Endodermal cell (in vitro differentiated cells): Measurements from ENCODE around the gene DGKD. TPM values are rescaled to one million over a fixed set of nuclear protein-coding genes. Genes with fewer than 3 reads are reported as not detected.

Experiments used
- DNase-seq: peaks from one replicate; pipeline ENCODE4 v3.0.0-alpha.2; 2017
- H3K27ac ChIP-seq: 2 replicates; pipeline ENCODE4 v1.5.1; 2013; ENCODE audit warnings: mild to moderate bottlenecking, low read depth, low read length, moderate library complexity
- H3K27me3 ChIP-seq: 2 replicates; pipeline ENCODE4 v1.6.1; 2013; ENCODE audit warnings: mild to moderate bottlenecking, low read length, moderate library complexity; ENCODE audit not compliant: insufficient read depth, control insufficient read depth, poor library complexity, severe bottlenecking
- H3K36me3 ChIP-seq: 2 replicates; pipeline ENCODE4 v1.7.0; 2013; ENCODE audit warnings: mild to moderate bottlenecking, low read length, moderate library complexity; ENCODE audit not compliant: control insufficient read depth, insufficient read depth
- H3K4me1 ChIP-seq: one replicate; pipeline ENCODE4 v1.7.0; 2013; ENCODE audit warnings: low read length; ENCODE audit not compliant: control insufficient read depth, insufficient read depth
- H3K4me3 ChIP-seq: 2 replicates; pipeline ENCODE4 v1.5.1; 2013; ENCODE audit warnings: mild to moderate bottlenecking, low read length, moderate library complexity
- H3K9ac ChIP-seq: 2 replicates; pipeline ENCODE4 v1.6.1; 2013; ENCODE audit warnings: mild to moderate bottlenecking, low read length, moderate library complexity; ENCODE audit not compliant: poor library complexity, severe bottlenecking; ENCODE audit errors: extremely low read depth
- H3K9me3 ChIP-seq: 2 replicates; pipeline ENCODE4 v1.6.1; 2013; ENCODE audit warnings: mild to moderate bottlenecking, low read length, moderate library complexity; ENCODE audit not compliant: control insufficient read depth
- H3K27ac Mint-ChIP-seq: 2 replicates; pipeline ENCODE4 v1.8.0; 2020; ENCODE audit warnings: mixed read lengths
- H3K27me3 Mint-ChIP-seq: 2 replicates; pipeline ENCODE4 v1.8.0; 2021; ENCODE audit warnings: mild to moderate bottlenecking, mixed read lengths; ENCODE audit not compliant: insufficient read depth
- H3K36me3 Mint-ChIP-seq: 2 replicates; pipeline ENCODE4 v1.8.0; 2020; ENCODE audit warnings: low read depth, mixed read lengths
- H3K4me1 Mint-ChIP-seq: 2 replicates; pipeline ENCODE4 v1.8.0; 2020; ENCODE audit warnings: mixed read lengths
- H3K4me3 Mint-ChIP-seq: 2 replicates; pipeline ENCODE4 v1.8.0; 2020; ENCODE audit warnings: mild to moderate bottlenecking, moderate library complexity, mixed read lengths
- H3K9me3 Mint-ChIP-seq: 2 replicates; pipeline ENCODE4 v1.8.0; 2020; ENCODE audit warnings: mild to moderate bottlenecking, mixed read lengths
- WGBS, 2 experiments: methylation state at CpG; one replicate each; pipeline versions ENCODE4 v1.1.5 to v1.1.7; 2013; ENCODE audit warnings: missing lambda C conversion rate in 2 of 2, mixed read lengths in 1 of 2; ENCODE audit not compliant: insufficient coverage in 1 of 2, insufficient read length in 1 of 2; 5-methylcytosine and 5-hydroxymethylcytosine counted together
- total RNA-seq, 2 donors: library from RNA; stranded (reverse); fragmentation: NEBNext Ultra II Directional in 1 of 2; extraction: Animal tissue kit (Norgen Biotek cat#: 25700) in 1 of 2; gene quantifications; 2 replicates in 1 of 2; 3 replicates in 1 of 2; pipeline ENCODE4 v1.2.1, GENCODE V29; 2021
- TF ChIP-seq, protein P1 (sequence below): fragments of 200-600 bp; sonication (generic); conservative IDR thresholded peaks from 2 replicates; pipeline ENCODE4 v1.5.0; 2021; ENCODE audit warnings: antibody characterized with exemption, mild to moderate bottlenecking

Gene DGKD
- total RNA-seq, 2 donors from 2014 or later: 39.2 to 46.9 TPM

DNA sequence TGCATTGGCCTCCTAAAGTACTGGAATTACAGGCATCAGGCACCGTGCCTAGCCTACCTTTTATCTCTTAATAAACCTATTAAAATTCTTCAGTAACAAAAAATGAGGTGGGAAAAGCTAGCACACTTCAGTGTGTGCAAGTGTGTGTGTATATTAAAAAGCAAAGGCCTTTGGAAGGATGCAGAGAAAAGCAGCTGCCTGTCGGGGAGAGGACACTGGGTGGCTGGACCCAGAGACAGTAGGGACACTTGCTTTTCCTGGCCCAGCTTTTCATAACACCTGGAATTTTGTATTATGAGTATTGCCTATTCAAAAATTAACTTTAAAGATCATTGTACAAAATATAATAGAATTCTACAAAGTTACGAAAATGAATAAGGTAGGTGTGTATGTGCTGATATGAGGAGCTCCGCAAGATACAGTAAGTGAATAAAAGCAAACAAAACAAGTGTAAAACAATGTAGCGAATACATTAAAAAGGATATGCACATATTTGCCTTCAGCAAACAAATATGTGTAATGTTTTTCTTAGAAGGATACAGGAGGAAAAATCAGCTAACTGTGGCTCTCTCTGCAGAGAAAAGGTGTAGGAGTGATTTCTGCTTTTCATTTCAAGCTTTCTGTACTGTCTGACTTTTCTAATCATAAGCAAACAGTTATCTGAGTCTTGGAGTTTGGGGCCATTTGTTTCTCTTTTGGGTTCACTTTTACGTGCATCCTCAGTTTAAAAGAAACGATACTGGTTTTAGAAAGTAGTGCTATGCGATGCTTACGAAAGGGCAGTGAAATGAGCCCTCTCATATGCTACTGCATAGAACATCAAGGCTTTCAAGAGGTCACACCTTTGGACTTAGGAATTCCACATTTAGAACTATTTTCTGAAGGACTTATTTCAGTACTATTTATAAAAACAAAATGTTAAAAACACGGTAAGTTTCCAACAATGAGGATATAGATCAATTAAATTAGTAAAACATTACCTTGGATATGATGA lies 141.5 kb downstream of the DGKD start:
- H3K4me3 ChIP-seq: no peak overlapping the region
- no peaks in the 10 kb centered on the region for H3K4me1 ChIP-seq
- no peaks in the 10 kb centered on the region for H3K27me3 ChIP-seq
- H3K9ac ChIP-seq: no peak overlapping the region
- H3K9me3 Mint-ChIP-seq: no peaks in the 10 kb centered on the region
- TF ChIP-seq, protein P1, sequence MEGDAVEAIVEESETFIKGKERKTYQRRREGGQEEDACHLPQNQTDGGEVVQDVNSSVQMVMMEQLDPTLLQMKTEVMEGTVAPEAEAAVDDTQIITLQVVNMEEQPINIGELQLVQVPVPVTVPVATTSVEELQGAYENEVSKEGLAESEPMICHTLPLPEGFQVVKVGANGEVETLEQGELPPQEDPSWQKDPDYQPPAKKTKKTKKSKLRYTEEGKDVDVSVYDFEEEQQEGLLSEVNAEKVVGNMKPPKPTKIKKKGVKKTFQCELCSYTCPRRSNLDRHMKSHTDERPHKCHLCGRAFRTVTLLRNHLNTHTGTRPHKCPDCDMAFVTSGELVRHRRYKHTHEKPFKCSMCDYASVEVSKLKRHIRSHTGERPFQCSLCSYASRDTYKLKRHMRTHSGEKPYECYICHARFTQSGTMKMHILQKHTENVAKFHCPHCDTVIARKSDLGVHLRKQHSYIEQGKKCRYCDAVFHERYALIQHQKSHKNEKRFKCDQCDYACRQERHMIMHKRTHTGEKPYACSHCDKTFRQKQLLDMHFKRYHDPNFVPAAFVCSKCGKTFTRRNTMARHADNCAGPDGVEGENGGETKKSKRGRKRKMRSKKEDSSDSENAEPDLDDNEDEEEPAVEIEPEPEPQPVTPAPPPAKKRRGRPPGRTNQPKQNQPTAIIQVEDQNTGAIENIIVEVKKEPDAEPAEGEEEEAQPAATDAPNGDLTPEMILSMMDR: no peak
- no peak for DNase-seq
- H3K36me3 Mint-ChIP-seq: peaks cover 2% of the 10 kb centered on the region
- H3K27me3 Mint-ChIP-seq: no peaks in the 10 kb centered on the region
- H3K27ac Mint-ChIP-seq: no peak overlapping the region
- WGBS, 2 experiments: 88 to 90% methylated on average over 6 to 9 of the region's 10 CpGs
- no peak overlapping the region for H3K27ac ChIP-seq
- H3K36me3 ChIP-seq: no peaks in the 10 kb centered on the region
- no peaks in the 10 kb centered on the region for H3K4me1 Mint-ChIP-seq
- H3K4me3 Mint-ChIP-seq: no peak overlapping the region
- H3K9me3 ChIP-seq: no peaks in the 10 kb centered on the region

DNA sequence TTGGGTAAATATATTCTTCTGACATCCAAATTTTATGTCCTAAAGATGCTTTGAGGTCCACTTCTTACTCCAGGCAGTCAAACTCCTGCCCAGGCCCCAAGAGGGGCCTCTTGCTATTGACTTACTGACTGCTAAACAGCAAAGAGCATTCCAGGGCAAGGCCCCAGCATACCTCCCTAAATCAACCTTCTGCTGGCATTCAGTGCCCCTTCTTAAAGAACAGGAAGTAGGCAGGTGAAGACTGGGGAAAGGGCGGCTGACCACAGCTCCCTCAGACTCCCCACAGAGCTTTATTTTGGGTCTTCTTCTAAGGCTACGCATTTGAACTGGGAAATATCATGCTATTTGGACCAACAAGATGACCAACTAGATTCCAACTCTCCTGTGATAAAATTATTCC lies 143.4 kb downstream of the DGKD start:
- H3K9me3 ChIP-seq: no peaks in the 10 kb centered on the region
- Mint-ChIP-seq H3K27ac (no peak overlapping the region), H3K36me3 (peaks cover 4% of the 10 kb centered on the region), H3K9me3 (peaks cover 1% of the 10 kb centered on the region), H3K4me1 (no peaks in the 10 kb centered on the region), H3K4me3 (no peak overlapping the region), H3K27me3 (no peaks in the 10 kb centered on the region)
- no peak overlapping the region for H3K4me3 ChIP-seq
- H3K9ac ChIP-seq: no peak overlapping the region
- no peaks in the 10 kb centered on the region for H3K27me3 ChIP-seq
- no peaks in the 10 kb centered on the region for H3K4me1 ChIP-seq
- H3K27ac ChIP-seq: no peak overlapping the region
- no peaks in the 10 kb centered on the region for H3K36me3 ChIP-seq
- TF ChIP-seq, protein P1: no peak
- WGBS, 2 experiments: 89 to 100% methylated on average over 1 to 2 of the region's 2 CpGs
- DNase-seq: no peak

DNA sequence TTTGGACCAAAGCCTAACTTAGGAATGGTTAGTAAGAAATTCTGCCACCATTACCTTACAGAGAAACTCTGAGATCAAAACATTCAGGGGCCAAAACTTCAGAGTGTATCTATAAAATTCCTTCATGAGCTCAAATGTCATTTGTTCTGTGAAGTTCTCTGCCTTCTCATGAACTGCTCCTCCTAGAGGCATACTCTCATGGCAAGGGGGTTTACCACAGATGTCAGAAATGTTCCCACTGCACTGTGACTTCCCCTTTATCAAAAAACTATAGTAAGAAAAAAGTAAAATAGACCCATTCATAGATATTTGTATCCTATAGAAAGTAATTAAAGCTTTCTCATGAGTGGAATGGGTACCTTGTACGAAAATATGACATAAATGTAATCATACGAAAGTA lies 143.8 kb downstream of the DGKD start:
- Histone ChIP-seq H3K4me3 (no peak overlapping the region), H3K36me3 (no peaks in the 10 kb centered on the region), H3K27me3 (no peaks in the 10 kb centered on the region), H3K4me1 (no peaks in the 10 kb centered on the region), H3K27ac (no peak overlapping the region), H3K9ac (no peak overlapping the region), H3K9me3 (peaks cover 2% of the 10 kb centered on the region)
- Mint-ChIP-seq H3K4me3 (no peak overlapping the region), H3K4me1 (no peaks in the 10 kb centered on the region), H3K27me3 (no peaks in the 10 kb centered on the region), H3K27ac (no peak overlapping the region), H3K9me3 (peaks cover 5% of the 10 kb centered on the region), H3K36me3 (peaks cover 6% of the 10 kb centered on the region)
- 94% methylated on average over 2 of the region's 2 CpGs; no CpG with 5 or more reads in 1 of the 2 experiments for WGBS, 2 experiments
- no peak for DNase-seq
- TF ChIP-seq, protein P1: peak; percentile 40
